Right renal cortex interstitium (tissue), 3 donors: Measurements from ENCODE around the gene LRP1B. TPM values are rescaled to one million over a fixed set of nuclear protein-coding genes. Genes with fewer than 3 reads are reported as not detected.
A peak's percentile ranks its signal among the peaks of the same experiment; 100 is the strongest.
"Not testable (repeated sequence)": the region's sequence is repeated elsewhere in the genome, so short reads cannot be mapped to it uniquely, and the experiment has no call there.

Experiments used
- DNase-seq, 3 donors: peaks; one replicate each; pipeline ENCODE4 v3.0.0-alpha.2; 2013; ENCODE audit warnings: low read depth in 3 of 3, low spot score in 2 of 3
- polyA plus RNA-seq, 3 donors: library from polyadenylated mRNA; unstranded; fragments of 120-200 nt; gene quantifications; one replicate each; pipeline ENCODE4 v1.2.1, GENCODE V29; 2013; ENCODE audit not compliant: insufficient read length in 3 of 3

LRP1B gene
- polyA plus RNA-seq, 3 donors: 0.85 to 0.90 (median 0.88) TPM

- no peak for DNase-seq
Measured at GRCh38 chr2:140990416-140990815, 1140.4 kb downstream of the LRP1B start.

- DNase-seq: no peak
Measured at GRCh38 chr2:140988597-140988996, 1142.2 kb downstream of the LRP1B start.

GRCh38 chr2:140986456-140986855, 1144.4 kb downstream of the LRP1B start:
- no peak for DNase-seq

- no peak for DNase-seq
Measured at GRCh38 chr2:140975237-140975636, 1155.6 kb downstream of the LRP1B start.

GRCh38 chr2:140972724-140973123, 1158.1 kb downstream of the LRP1B start:
- DNase-seq: no peak

GRCh38 chr2:140964324-140964723, 1166.5 kb downstream of the LRP1B start:
- DNase-seq: not testable (repeated sequence)

- no peak for DNase-seq
Measured at GRCh38 chr2:140949932-140950331, 1180.9 kb downstream of the LRP1B start.

- no peak for DNase-seq
Measured at GRCh38 chr2:140947236-140947635, 1183.6 kb downstream of the LRP1B start.

- no peak for DNase-seq
Measured at GRCh38 chr2:140943867-140944266, 1186.9 kb downstream of the LRP1B start.

- DNase-seq: no peak
Measured at GRCh38 chr2:140942284-140942683, 1188.5 kb downstream of the LRP1B start.

GRCh38 chr2:140929849-140930248, 1201.0 kb downstream of the LRP1B start:
- DNase-seq: peak in 1 of 3 donors; percentile 1

GRCh38 chr2:140918426-140918825, 1212.4 kb downstream of the LRP1B start:
- DNase-seq: no peak

- no peak for DNase-seq
Measured at GRCh38 chr2:140916410-140916809, 1214.4 kb downstream of the LRP1B start.

- no peak for DNase-seq
Measured at GRCh38 chr2:140910683-140911082, 1220.1 kb downstream of the LRP1B start.

GRCh38 chr2:140905083-140905781, 1225.6 kb downstream of the LRP1B start:
- DNase-seq: no peak

- DNase-seq: no peak
Measured at GRCh38 chr2:140895378-140895777, 1235.4 kb downstream of the LRP1B start.

GRCh38 chr2:140893685-140894084, 1237.1 kb downstream of the LRP1B start:
- no peak for DNase-seq

- no peak for DNase-seq
Measured at GRCh38 chr2:140892911-140893637, 1237.7 kb downstream of the LRP1B start.

- DNase-seq: no peak
Measured at GRCh38 chr2:140892436-140892835, 1238.4 kb downstream of the LRP1B start.

GRCh38 chr2:140891614-140892212, 1239.1 kb downstream of the LRP1B start:
- no peak for DNase-seq

- DNase-seq: no peak
Measured at GRCh38 chr2:140882671-140883620, 1247.9 kb downstream of the LRP1B start.
